Natural killer cell (primary cell): Measurements from ENCODE around the gene HUS1. TPM values are rescaled to one million over a fixed set of nuclear protein-coding genes. Genes with fewer than 3 reads are reported as not detected.
"Not testable (repeated sequence)": the region's sequence is repeated elsewhere in the genome, so short reads cannot be mapped to it uniquely, and the experiment has no call there.

Source experiments
- ATAC-seq, 3 donors: fragments of 150-1000 bp in 2 of 3; fragments of 200-7000 bp in 1 of 3; cut with Tn5 transposase; 1 replicate in 1 of 3; 2 replicates in 2 of 3; pipeline ENCODE4 v1.10.0; 2021; ENCODE audit warnings: mild to moderate bottlenecking in 2 of 3, moderate library complexity in 2 of 3
- DNase-seq, 2 donors: peaks; one replicate each; pipeline versions ENCODE4 v3.0.0 to v3.0.0-alpha.2; 2013 to 2021; ENCODE audit warnings: mixed read lengths in 1 of 2
- H3K27ac ChIP-seq: one replicate; pipeline ENCODE4 v1.5.1; 2013; ENCODE audit warnings: mild to moderate bottlenecking, low read length
- H3K27me3 ChIP-seq: one replicate; pipeline ENCODE4 v1.6.1; 2013; ENCODE audit warnings: low read length; ENCODE audit not compliant: control insufficient read depth, insufficient read depth
- H3K36me3 ChIP-seq: one replicate; pipeline ENCODE4 v1.6.1; 2013; ENCODE audit warnings: low read length; ENCODE audit not compliant: control insufficient read depth, insufficient read depth
- H3K4me1 ChIP-seq: one replicate; pipeline ENCODE4 v1.6.1; 2013; ENCODE audit warnings: low read length; ENCODE audit not compliant: control insufficient read depth, insufficient read depth
- H3K4me3 ChIP-seq: one replicate; pipeline ENCODE4 v1.5.1; 2013; ENCODE audit warnings: low read length
- H3K9me3 ChIP-seq: one replicate; pipeline ENCODE4 v1.6.1; 2013; ENCODE audit warnings: low read length; ENCODE audit not compliant: control insufficient read depth, insufficient read depth
- H3K27ac Mint-ChIP-seq, 2 donors: one replicate each; pipeline ENCODE4 v1.8.0; 2022; ENCODE audit warnings: mild to moderate bottlenecking in 2 of 2, mixed read lengths in 2 of 2, moderate library complexity in 1 of 2
- H3K27me3 Mint-ChIP-seq, 2 donors: one replicate each; pipeline ENCODE4 v1.8.0; 2022; ENCODE audit warnings: low read depth in 2 of 2, mixed read lengths in 2 of 2
- H3K36me3 Mint-ChIP-seq: one replicate; pipeline ENCODE4 v1.8.0; 2022; ENCODE audit warnings: mixed read lengths
- H3K4me1 Mint-ChIP-seq, 2 donors: one replicate each; pipeline ENCODE4 v1.8.0; 2022; ENCODE audit warnings: mixed read lengths in 2 of 2
- H3K4me3 Mint-ChIP-seq: one replicate; pipeline ENCODE4 v1.8.0; 2022; ENCODE audit warnings: mild to moderate bottlenecking, moderate library complexity, mixed read lengths
- H3K9me3 Mint-ChIP-seq, 2 donors: one replicate each; pipeline ENCODE4 v1.8.0; 2022; ENCODE audit warnings: mixed read lengths in 2 of 2
- WGBS: methylation state at CpG from one replicate; pipeline ENCODE4 v1.1.7; 2013; ENCODE audit warnings: missing lambda C conversion rate; ENCODE audit not compliant: insufficient coverage; 5-methylcytosine and 5-hydroxymethylcytosine counted together
- intact Hi-C: fragments of 100-400 bp; cut with micrococcal nuclease; formaldehyde crosslinking; loops from one replicate; pipeline ENCODE4 v1.14.2; 2022
- total RNA-seq, 4 donors: library from RNA; stranded (reverse); fragments of 120-200 nt in 1 of 4; gene quantifications; one replicate each; pipeline versions ENCODE4 v1.2.3 to v1.2.4, GENCODE V29; 2013 to 2022
- TF ChIP-seq, protein P1 (sequence below): fragments of 200-600 bp; IDR thresholded peaks from one replicate; pipeline ENCODE4 v1.8.0; 2022; ENCODE audit warnings: antibody characterized with exemption

Gene HUS1
- total RNA-seq, 3 donors from 2014 or later (not counting 1 experiment from before 2014, with no cell fraction given) = 55.6 to 75.0 (median 59.3) TPM

DNA sequence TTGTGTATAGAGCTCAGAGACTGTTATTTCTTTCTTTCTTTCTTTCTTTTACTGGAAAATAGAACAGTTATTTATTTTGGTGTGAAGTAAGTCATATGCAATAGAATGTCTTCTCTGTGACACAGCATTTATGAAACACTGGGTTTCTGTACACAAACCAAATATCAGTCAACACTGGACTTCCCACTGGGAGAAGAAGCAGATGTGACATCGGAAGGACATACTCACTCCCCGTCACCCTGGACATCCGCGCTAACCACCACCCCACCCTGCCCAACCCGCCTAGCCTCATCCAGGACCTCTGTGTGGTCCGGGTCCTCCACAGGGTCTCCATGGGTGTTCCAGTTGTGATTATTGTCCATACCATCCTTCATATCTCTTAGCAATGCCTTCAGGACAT is 27.5 kb upstream of the HUS1 start:
- no peaks in the 10 kb centered on the region for H3K9me3 ChIP-seq
- DNase-seq (no peak), ATAC-seq (no peak)
- no peak overlapping the region for H3K4me3 ChIP-seq
- no peaks in the 10 kb centered on the region for H3K4me1 ChIP-seq
- no peaks in the 10 kb centered on the region for H3K27me3 ChIP-seq
- H3K27ac ChIP-seq = no peak overlapping the region
- WGBS = 96% methylated on average over 6 of the region's 6 CpGs
- Mint-ChIP-seq H3K36me3 (peaks cover 8% of the 10 kb centered on the region), H3K27ac (no peak overlapping the region), H3K27me3 (peaks cover 6 to 31% of the 10 kb centered on the region in 2 donors), H3K4me3 (no peak overlapping the region), H3K9me3 (no peaks in the 10 kb centered on the region), H3K4me1 (peaks cover 6% of the 10 kb centered on the region in 2 donors)
- TF ChIP-seq, protein P1, sequence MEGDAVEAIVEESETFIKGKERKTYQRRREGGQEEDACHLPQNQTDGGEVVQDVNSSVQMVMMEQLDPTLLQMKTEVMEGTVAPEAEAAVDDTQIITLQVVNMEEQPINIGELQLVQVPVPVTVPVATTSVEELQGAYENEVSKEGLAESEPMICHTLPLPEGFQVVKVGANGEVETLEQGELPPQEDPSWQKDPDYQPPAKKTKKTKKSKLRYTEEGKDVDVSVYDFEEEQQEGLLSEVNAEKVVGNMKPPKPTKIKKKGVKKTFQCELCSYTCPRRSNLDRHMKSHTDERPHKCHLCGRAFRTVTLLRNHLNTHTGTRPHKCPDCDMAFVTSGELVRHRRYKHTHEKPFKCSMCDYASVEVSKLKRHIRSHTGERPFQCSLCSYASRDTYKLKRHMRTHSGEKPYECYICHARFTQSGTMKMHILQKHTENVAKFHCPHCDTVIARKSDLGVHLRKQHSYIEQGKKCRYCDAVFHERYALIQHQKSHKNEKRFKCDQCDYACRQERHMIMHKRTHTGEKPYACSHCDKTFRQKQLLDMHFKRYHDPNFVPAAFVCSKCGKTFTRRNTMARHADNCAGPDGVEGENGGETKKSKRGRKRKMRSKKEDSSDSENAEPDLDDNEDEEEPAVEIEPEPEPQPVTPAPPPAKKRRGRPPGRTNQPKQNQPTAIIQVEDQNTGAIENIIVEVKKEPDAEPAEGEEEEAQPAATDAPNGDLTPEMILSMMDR = no peak
- intact Hi-C loops = no loop called here
- no peaks in the 10 kb centered on the region for H3K36me3 ChIP-seq

DNA sequence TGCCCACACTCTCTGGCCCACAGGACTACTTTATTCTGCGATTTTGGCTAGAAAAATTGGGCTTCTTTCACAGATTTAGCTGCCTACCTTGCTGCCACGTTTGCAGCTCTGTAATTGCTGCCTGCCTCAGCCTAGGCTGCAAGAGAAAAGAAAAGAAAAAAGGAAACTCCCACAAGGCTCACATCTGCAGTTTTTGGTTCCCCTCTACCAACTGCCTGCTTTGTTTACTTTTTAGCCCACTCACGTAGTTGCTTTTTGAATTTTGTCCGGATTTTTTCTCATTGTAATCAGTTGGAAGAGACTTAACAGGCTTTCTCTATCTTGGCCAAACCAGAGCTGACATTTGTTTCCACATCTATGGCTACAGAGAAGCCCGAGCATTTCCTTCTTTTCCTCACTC is 25.2 kb upstream of the HUS1 start:
- Mint-ChIP-seq H3K9me3 (no peaks in the 10 kb centered on the region), H3K36me3 (peaks cover 8% of the 10 kb centered on the region), H3K27ac (no peak overlapping the region), H3K4me3 (no peak overlapping the region), H3K27me3 (peaks cover 7 to 46% of the 10 kb centered on the region in 2 donors), H3K4me1 (no peaks in the 10 kb centered on the region)
- H3K4me1 ChIP-seq = no peaks in the 10 kb centered on the region
- H3K36me3 ChIP-seq = no peaks in the 10 kb centered on the region
- TF ChIP-seq, protein P1 = no peak
- no peaks in the 10 kb centered on the region for H3K9me3 ChIP-seq
- H3K27ac ChIP-seq = no peak overlapping the region
- no peaks in the 10 kb centered on the region for H3K27me3 ChIP-seq
- no peak overlapping the region for H3K4me3 ChIP-seq
- ATAC-seq (no peak), DNase-seq (no peak)
- intact Hi-C loops = no loop called here
- 38% methylated on average over 4 of the region's 5 CpGs for WGBS

DNA sequence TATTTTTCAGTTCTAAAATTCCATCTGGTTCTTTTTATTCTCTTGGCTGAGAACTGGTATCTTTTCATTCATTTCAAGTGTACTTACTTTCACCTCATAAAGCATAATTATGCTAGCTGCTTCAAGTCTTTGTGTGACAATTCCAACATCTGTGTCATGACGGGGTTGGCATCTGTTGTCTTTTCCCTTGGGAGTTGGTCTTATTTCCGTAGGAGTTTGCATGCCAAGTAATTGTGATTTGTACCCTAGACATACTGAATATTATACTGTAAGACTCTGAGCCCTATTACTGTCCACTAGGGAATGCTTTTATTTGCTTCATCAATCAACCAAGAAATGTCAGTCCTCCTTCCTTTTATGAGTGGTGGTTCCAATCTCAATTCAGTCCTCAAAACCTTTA is 24.6 kb upstream of the HUS1 start:
- Histone ChIP-seq H3K4me1 (no peaks in the 10 kb centered on the region), H3K4me3 (no peak overlapping the region), H3K36me3 (no peaks in the 10 kb centered on the region), H3K27ac (no peak overlapping the region), H3K9me3 (no peaks in the 10 kb centered on the region), H3K27me3 (no peaks in the 10 kb centered on the region)
- no peak overlapping the region for H3K4me3 Mint-ChIP-seq
- intact Hi-C loops = no loop called here
- peaks cover 7 to 46% of the 10 kb centered on the region in 2 donors for H3K27me3 Mint-ChIP-seq
- TF ChIP-seq, protein P1 = no peak
- H3K9me3 Mint-ChIP-seq = no peaks in the 10 kb centered on the region
- ATAC-seq = no peak
- DNase-seq = no peak
- WGBS = 80% methylated on average over 2 of the region's 2 CpGs
- peaks cover 8% of the 10 kb centered on the region for H3K36me3 Mint-ChIP-seq
- no peak overlapping the region for H3K27ac Mint-ChIP-seq
- H3K4me1 Mint-ChIP-seq = no peaks in the 10 kb centered on the region

DNA sequence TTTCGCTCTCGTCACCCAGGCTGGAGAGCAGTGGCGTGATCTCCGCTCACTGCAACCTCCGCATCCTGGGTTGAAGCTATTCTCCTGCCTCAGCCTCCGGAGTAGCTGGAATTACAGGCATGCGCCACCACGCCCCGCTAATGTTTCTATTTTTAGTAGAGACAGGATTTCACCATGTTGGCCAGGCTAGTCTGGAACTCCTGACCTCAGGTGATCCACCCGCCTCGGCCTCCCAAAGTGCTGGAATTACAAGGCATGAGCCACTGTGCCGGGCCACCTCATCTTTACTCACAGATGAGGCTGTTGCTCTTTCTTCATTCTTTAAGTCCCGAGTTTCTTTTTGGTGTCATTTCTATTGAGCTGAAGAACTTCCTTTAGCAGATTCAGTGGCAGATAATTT is 20.7 kb upstream of the HUS1 start:
- H3K4me1 ChIP-seq, H3K27ac Mint-ChIP-seq, H3K36me3 Mint-ChIP-seq, H3K9me3 Mint-ChIP-seq, H3K4me3 ChIP-seq, H3K4me3 Mint-ChIP-seq, H3K27me3 ChIP-seq, intact Hi-C loops, H3K4me1 Mint-ChIP-seq, H3K27ac ChIP-seq, ATAC-seq, H3K36me3 ChIP-seq, DNase-seq, H3K9me3 ChIP-seq: not testable (repeated sequence)
- peaks cover 3 to 35% of the 10 kb centered on the region in 2 donors for H3K27me3 Mint-ChIP-seq
- whole genome bisulfite sequencing = 93% methylated on average over 13 of the region's 13 CpGs
